Cardiac septum (tissue), 1 donor: ENCODE measurements around the gene TAF11L12. TPM values are rescaled to one million over a fixed set of nuclear protein-coding genes. Genes with fewer than 3 reads are reported as not detected.

Experiments used
- total RNA-seq: library from RNA; stranded (reverse); fragmentation: NEBNext Ultra II Directional; extraction: Animal tissue kit (Norgen Biotek cat#: 25700); gene quantifications from one replicate; pipeline ENCODE4 v1.2.1, GENCODE V29; 2021
- donor health status: DM: no; HTN: no; CAD: no.

Gene TAF11L12
- total RNA-seq, 1 donor from 2014 or later, result not detected

Other genes starting within 250 kb of the TAF11L12 start
- gene TAF11L2, start 112.2 kb upstream of the TAF11L12 start, total RNA-seq, result not detected
- gene TAF11L3, start 92.0 kb upstream of the TAF11L12 start, total RNA-seq, result not detected
- not detected for gene TAF11L4, start 88.6 kb upstream of the TAF11L12 start, total RNA-seq
- not detected for gene TAF11L5, start 85.2 kb upstream of the TAF11L12 start, total RNA-seq
- not detected for gene TAF11L6, start 81.7 kb upstream of the TAF11L12 start, total RNA-seq
- not detected for gene TAF11L7, start 24.6 kb upstream of the TAF11L12 start, total RNA-seq
- not detected for gene TAF11L8, start 19.4 kb upstream of the TAF11L12 start, total RNA-seq
- gene TAF11L9, start 16.0 kb upstream of the TAF11L12 start, total RNA-seq, result not detected
- not detected for gene TAF11L10, start 12.6 kb upstream of the TAF11L12 start, total RNA-seq
- gene TAF11L11, start 6.2 kb upstream of the TAF11L12 start, total RNA-seq, result not detected
- gene TAF11L13, start 21.7 kb downstream of the TAF11L12 start, total RNA-seq, result not detected
- not detected for gene TAF11L14, start 24.1 kb downstream of the TAF11L12 start, total RNA-seq